K562 (cell line): ENCODE measurements around the gene MAD1L1. TPM values are rescaled to one million over a fixed set of nuclear protein-coding genes. Genes with fewer than 3 reads are reported as not detected.

Source experiments
- ATAC-seq: fragments of 200-7000 bp; cut with Tn5 transposase; 3 replicates; pipeline ENCODE4 v1.9.1; 2020; ENCODE audit warnings: moderate library complexity
- BruUV-seq: library from RNA; stranded (reverse); fragments of 400-500 nt; replicated peaks from 2 replicates; lab custom pipeline; 2021; lab: Mats Ljungman, UMichigan
- CTCF ChIA-PET: fragments of 300-600 bp; formaldehyde crosslinking; extraction: SDS; loops from one replicate; lab custom pipeline; 2021; ENCODE audit warnings: low intra/inter-chr PET ratio; lab: Yijun Ruan, JAX
- POLR2A ChIA-PET: fragments of 300-600, 350-650 bp; sonication (Branson Sonifier 250); formaldehyde crosslinking; extraction: SDS; loops from one replicate; lab custom pipeline; 2021; ENCODE audit warnings: antibody characterized with exemption, inconsistent platforms; lab: Yijun Ruan, JAX
- DNase-seq, 4 experiments: peaks; one replicate each; pipeline versions ENCODE4 v3.0.0 to v3.0.0-alpha.2; 2011 to 2018; ENCODE audit warnings: low spot score in 3 of 4, mixed read lengths in 3 of 4; ENCODE audit errors: extremely low read depth in 1 of 4
- FAIRE-seq: peaks from 2 replicates; lab custom pipeline; 2011; peaks lifted over from hg19 to GRCh38; lab: Jason Lieb, UNC
- H2AFZ ChIP-seq: 2 replicates; pipeline ENCODE4 v1.6.0; 2011; ENCODE audit warnings: low read depth, low read length, control low read depth, inconsistent platforms
- H3K27ac ChIP-seq: fragments of 200-600 bp; 3 replicates; pipeline ENCODE4 v1.8.0; 2011; ENCODE audit warnings: low read depth, mild to moderate bottlenecking, control low read depth, inconsistent platforms, low read length, moderate library complexity, mixed read lengths; ENCODE audit errors: extremely low read depth
- H3K27me3 ChIP-seq, 2 experiments: fragments of 300-600 bp in 1 of 2; 2 replicates in 1 of 2; 3 replicates in 1 of 2; pipeline versions ENCODE4 v1.6.0 to v1.8.0; 2011; ENCODE audit warnings: inconsistent platforms in 2 of 2, low read length in 2 of 2, mild to moderate bottlenecking in 1 of 2, mixed read lengths in 1 of 2, moderate library complexity in 1 of 2; ENCODE audit not compliant: control insufficient read depth in 2 of 2, insufficient read depth in 2 of 2
- H3K36me3 ChIP-seq: fragments of 300-600 bp; 3 replicates; pipeline ENCODE4 v1.8.0; 2011; ENCODE audit warnings: mild to moderate bottlenecking, low read length, inconsistent platforms; ENCODE audit not compliant: control insufficient read depth, insufficient read depth
- H3K4me1 ChIP-seq, 2 experiments: fragments of 200-600 bp in 1 of 2; replicated peaks in 1 of 2; 2 replicates in 1 of 2; 3 replicates in 1 of 2; pipeline versions ENCODE4 v1.5.1 to v1.8.0; 2011; ENCODE audit warnings: inconsistent platforms in 2 of 2, low read length in 2 of 2, mild to moderate bottlenecking in 1 of 2, mixed read lengths in 1 of 2, moderate library complexity in 1 of 2; ENCODE audit not compliant: control insufficient read depth in 2 of 2, insufficient read depth in 2 of 2
- H3K4me2 ChIP-seq: 2 replicates; pipeline ENCODE4 v1.6.1; 2011; ENCODE audit warnings: low read length, control low read depth, inconsistent platforms, mixed read lengths; ENCODE audit not compliant: insufficient read depth
- H3K4me3 ChIP-seq: fragments of 200-600 bp; sonication (generic), shearing (Covaris generic); 2 replicates; pipeline ENCODE4 v1.5.1; 2016; ENCODE audit warnings: control low read depth, inconsistent platforms
- H3K79me2 ChIP-seq: fragments of 200-600 bp; 3 replicates; pipeline ENCODE4 v1.8.0; 2011; ENCODE audit warnings: low read length, inconsistent platforms; ENCODE audit not compliant: control insufficient read depth, insufficient read depth
- H3K9ac ChIP-seq, 2 experiments: 2 replicates each; pipeline versions ENCODE4 v1.6.0 to v1.6.1; 2011; ENCODE audit warnings: low read depth in 2 of 2, low read length in 2 of 2, control low read depth in 1 of 2, inconsistent platforms in 1 of 2, mild to moderate bottlenecking in 1 of 2, mixed read lengths in 1 of 2; ENCODE audit not compliant: insufficient read depth in 1 of 2
- H3K9me1 ChIP-seq: one replicate; pipeline ENCODE4 v1.6.0; 2011; ENCODE audit warnings: inconsistent platforms, mild to moderate bottlenecking, low read length, moderate library complexity; ENCODE audit not compliant: control insufficient read depth, insufficient read depth
- H3K9me3 ChIP-seq: replicated peaks from 2 replicates; pipeline ENCODE4 v1.5.1; 2011; ENCODE audit warnings: low read depth, low read length, inconsistent platforms; ENCODE audit not compliant: control insufficient read depth, insufficient read depth
- H4K20me1 ChIP-seq: replicated peaks from 2 replicates; pipeline ENCODE4 v1.6.1; 2011; ENCODE audit warnings: low read length, inconsistent platforms, mixed read lengths; ENCODE audit not compliant: control insufficient read depth, insufficient read depth
- CHCHD3 ChIP-seq: fragments of 250-450 bp; sonication (Bioruptor Pico); IDR thresholded peaks from 2 replicates; pipeline ENCODE4 v2.1.2; 2022; ENCODE audit warnings: mild to moderate bottlenecking
- CHD7 ChIP-seq: fragments of 200-600 bp; sonication (generic); IDR thresholded peaks from one replicate; pipeline ENCODE4 v1.6.1; 2012; ENCODE audit warnings: mild to moderate bottlenecking, low read depth, low read length, inconsistent platforms
- GABPB2 ChIP-seq: fragments of 250-450 bp; sonication (Bioruptor Pico); conservative IDR thresholded peaks from 2 replicates; pipeline ENCODE4 v1.5.1; 2021; ENCODE audit warnings: mild to moderate bottlenecking
- PML ChIP-seq: IDR thresholded peaks from 2 replicates; pipeline ENCODE4 v1.6.1; 2012; ENCODE audit warnings: low read length, inconsistent platforms
- TGIF2 ChIP-seq: sonication (generic); formaldehyde crosslinking; IDR thresholded peaks from 2 replicates; pipeline ENCODE4 v1.8.1; 2022; ENCODE audit warnings: mild to moderate bottlenecking, missing genetic modification reagents, moderate library complexity
- THRB ChIP-seq: fragments of 450-650 bp; formaldehyde crosslinking; conservative IDR thresholded peaks from 2 replicates; pipeline ENCODE4 v1.4.0; 2022; ENCODE audit warnings: mild to moderate bottlenecking, missing genetic modification characterization
- TRIM24 ChIP-seq, 2 experiments: fragments of 450-650 bp; IDR thresholded peaks; 2 replicates each; pipeline ENCODE4 v1.6.1; 2016
- ZNF41 ChIP-seq: fragments of 250-450 bp; sonication (Bioruptor Pico); conservative IDR thresholded peaks from 2 replicates; pipeline ENCODE4 v1.4.0; 2020; ENCODE audit warnings: mild to moderate bottlenecking
- ZNF655 ChIP-seq: fragments of 250-450 bp; sonication (Bioruptor Pico); IDR thresholded peaks from 2 replicates; pipeline ENCODE4 v1.5.0; 2021
- ZNF76 ChIP-seq: fragments of 250-450 bp; sonication (Bioruptor Pico); IDR thresholded peaks from 2 replicates; pipeline ENCODE4 v1.4.0; 2020; ENCODE audit warnings: mild to moderate bottlenecking, moderate library complexity, borderline replicate concordance
- WGBS: fragments of 100-300 bp; shearing (Covaris generic); methylation state at CpG from one replicate; pipeline ENCODE4 v1.1.6; 2016; ENCODE audit warnings: low coverage, mixed read lengths; ENCODE audit not compliant: insufficient coverage; ENCODE audit errors: missing lambda C conversion rate; 5-methylcytosine and 5-hydroxymethylcytosine counted together
- in situ Hi-C: fragments of 300-500 bp; cut with MboI; formaldehyde crosslinking; loops from 4 replicates; pipeline ENCODE4 v1.15.0; 2018; ENCODE audit warnings: inconsistent platforms, mixed read lengths
- intact Hi-C: fragments of 100-400 bp; cut with micrococcal nuclease; formaldehyde crosslinking; loops from 2 replicates; pipeline ENCODE4 v1.14.2; 2022
- polyA plus RNA-seq, 8 experiments: library from polyadenylated mRNA; depleted of rRNA in 4 of 8; stranded (reverse) in 5 of 8; unstranded in 3 of 8; fragments of >200 nt; fragmentation: Nextera tagmentation in 2 of 8; fragmentation: Illumina TruSeq in 1 of 8; extraction: Ambion mirVana in 2 of 8; extraction: Trizol in 1 of 8; gene quantifications; 2 replicates each; pipeline versions ENCODE4 v1.2.1 to v1.2.3, GENCODE V29; 2011 to 2014; ENCODE audit warnings: inconsistent platforms in 1 of 8, missing spikeins in 1 of 8
- total RNA-seq, 7 experiments: library from RNA; depleted of rRNA in 6 of 7; stranded (reverse); fragments of >200 nt in 6 of 7; fragmentation: Illumina TruSeq in 2 of 7; extraction: Trizol in 2 of 7; gene quantifications; 2 replicates each; pipeline versions ENCODE4 v1.2.1 to v1.2.3, GENCODE V29; 2011 to 2021; ENCODE audit warnings: low replicate concordance in 1 of 7

MAD1L1 gene
- total and polyA plus RNA-seq, 9 of the 15 experiments (the other 6 are each of a cell fraction or from before 2014, with no cell fraction given), result 1.7 to 89.7 (median 18.0) TPM

GRCh38 chr7:2028733-2029132 lies 204.0 kb downstream of the MAD1L1 start:
- BruUV-seq, result no TSS peak
- no peak for FAIRE-seq
- Histone ChIP-seq H3K4me2 (no peak overlapping the region), H3K4me3 (no peak overlapping the region), H4K20me1 (no peaks in the 10 kb centered on the region), H3K9ac (no peak overlapping the region), H3K36me3 (no peaks in the 10 kb centered on the region; the same call in 2 of the 3 replicates), H2AFZ (no peak overlapping the region), H3K4me1 (peaks cover 12 to 34% of the 10 kb centered on the region in 2 experiments), H3K27me3 (no peaks in the 10 kb centered on the region), H3K79me2 (no peaks in the 10 kb centered on the region; the same call in 1 of the 3 replicates), H3K9me1 (no peaks in the 10 kb centered on the region), H3K9me3 (peaks cover 26% of the 10 kb centered on the region), H3K27ac (no peak overlapping the region)
- no peak for ATAC-seq
- WGBS, result 85% methylated on average over 7 of the region's 7 CpGs
- POLR2A ChIA-PET, result interaction anchor here (0.6 to 0.9 kb wide), 2 partner anchors 12 to 261 kb away, joined by 3 to 4 read pairs; no protein-coding TSS in a partner anchor
- intact Hi-C loops, result no loop called here
- in situ Hi-C loops, result no loop called here
- no peak for DNase-seq
- CTCF ChIA-PET, result no interaction called here
- TF ChIP-seq CHCHD3 (CRISPR knock-in tag) (no peak), CHD7 (no peak), GABPB2 (CRISPR knock-in tag) (no peak), ZNF76 (CRISPR knock-in tag) (no peak), ZNF655 (CRISPR knock-in tag) (no peak), THRB (CRISPR knock-in tag) (no peak), ZNF41 (no peak), PML (no peak), TGIF2 (no peak), TRIM24 (IDR thresholded peaks at IDR 0.05) (peak; percentile 47 to 86; a peak in 3 of 4 replicates)
